Measurements from ENCODE around the gene CYP2A7.

DNA sequence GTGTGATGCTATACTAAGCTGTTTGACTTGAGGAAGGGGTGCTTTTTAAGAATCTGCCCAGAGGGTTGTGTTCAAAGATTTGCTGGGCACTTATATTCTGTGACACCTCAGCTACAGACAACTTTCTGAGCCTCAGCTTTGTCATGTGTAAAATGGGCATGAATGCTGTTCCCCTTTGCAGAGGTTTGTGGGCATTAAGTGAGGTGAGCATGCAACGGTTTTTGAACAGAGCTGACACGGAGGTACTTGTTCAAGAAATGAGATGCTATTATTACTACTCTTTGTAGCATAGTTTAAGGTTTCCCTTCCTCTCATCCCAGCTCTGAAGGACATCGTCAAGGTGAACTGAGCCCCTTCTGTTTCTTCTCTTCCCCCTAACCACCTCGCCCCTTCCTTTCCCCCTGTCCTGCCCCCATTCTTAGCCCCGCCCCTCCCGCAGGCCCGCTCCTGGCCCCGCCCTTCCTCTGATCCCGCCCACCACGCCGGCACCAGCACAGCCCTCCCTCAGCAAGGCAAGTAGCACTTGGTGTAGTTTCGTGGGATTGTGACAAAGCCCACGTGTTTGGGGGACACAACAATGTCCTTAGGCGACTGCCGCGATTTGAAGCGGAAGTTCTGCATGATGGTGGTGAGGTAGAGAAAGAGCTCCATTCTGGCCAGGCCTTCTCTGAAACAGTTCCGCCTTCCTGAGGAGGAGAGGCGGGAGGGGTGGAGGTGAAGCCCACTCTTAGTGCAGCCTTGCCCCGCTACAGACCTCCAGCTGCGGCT lies 26.1 kb upstream of the CYP2A7 start:
- TF ChIP-seq POLR2AphosphoS5 (IDR thresholded peaks at IDR 0.05; ENCODE audit: control insufficient read depth, insufficient read depth, low read depth, low read length) (no peak), MYBL2 (IDR thresholded peaks at IDR 0.05; ENCODE audit: low read depth) (no peak), MYBL2 (CRISPR knock-in tag; IDR thresholded peaks at IDR 0.05; ENCODE audit: borderline replicate concordance) (no peak), KDM2B (CRISPR knock-in tag; IDR thresholded peaks at IDR 0.05) (no peak)
- TF ChIP-seq, protein P1, sequence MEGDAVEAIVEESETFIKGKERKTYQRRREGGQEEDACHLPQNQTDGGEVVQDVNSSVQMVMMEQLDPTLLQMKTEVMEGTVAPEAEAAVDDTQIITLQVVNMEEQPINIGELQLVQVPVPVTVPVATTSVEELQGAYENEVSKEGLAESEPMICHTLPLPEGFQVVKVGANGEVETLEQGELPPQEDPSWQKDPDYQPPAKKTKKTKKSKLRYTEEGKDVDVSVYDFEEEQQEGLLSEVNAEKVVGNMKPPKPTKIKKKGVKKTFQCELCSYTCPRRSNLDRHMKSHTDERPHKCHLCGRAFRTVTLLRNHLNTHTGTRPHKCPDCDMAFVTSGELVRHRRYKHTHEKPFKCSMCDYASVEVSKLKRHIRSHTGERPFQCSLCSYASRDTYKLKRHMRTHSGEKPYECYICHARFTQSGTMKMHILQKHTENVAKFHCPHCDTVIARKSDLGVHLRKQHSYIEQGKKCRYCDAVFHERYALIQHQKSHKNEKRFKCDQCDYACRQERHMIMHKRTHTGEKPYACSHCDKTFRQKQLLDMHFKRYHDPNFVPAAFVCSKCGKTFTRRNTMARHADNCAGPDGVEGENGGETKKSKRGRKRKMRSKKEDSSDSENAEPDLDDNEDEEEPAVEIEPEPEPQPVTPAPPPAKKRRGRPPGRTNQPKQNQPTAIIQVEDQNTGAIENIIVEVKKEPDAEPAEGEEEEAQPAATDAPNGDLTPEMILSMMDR (IDR thresholded peaks at IDR 0.05 in 2 of 3, conservative IDR thresholded peaks at IDR 0.05 in 1 of 3; ENCODE audit: insufficient read depth in 2 of 3, low read depth in 1 of 3, low read length in 3 of 3) = no peak
- TF ChIP-seq, protein P2, sequence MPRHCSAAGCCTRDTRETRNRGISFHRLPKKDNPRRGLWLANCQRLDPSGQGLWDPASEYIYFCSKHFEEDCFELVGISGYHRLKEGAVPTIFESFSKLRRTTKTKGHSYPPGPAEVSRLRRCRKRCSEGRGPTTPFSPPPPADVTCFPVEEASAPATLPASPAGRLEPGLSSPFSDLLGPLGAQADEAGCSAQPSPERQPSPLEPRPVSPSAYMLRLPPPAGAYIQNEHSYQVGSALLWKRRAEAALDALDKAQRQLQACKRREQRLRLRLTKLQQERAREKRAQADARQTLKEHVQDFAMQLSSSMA (CRISPR knock-in tag; IDR thresholded peaks at IDR 0.05) = no peak
